Measurements from ENCODE around the gene BCOR.

DNA sequence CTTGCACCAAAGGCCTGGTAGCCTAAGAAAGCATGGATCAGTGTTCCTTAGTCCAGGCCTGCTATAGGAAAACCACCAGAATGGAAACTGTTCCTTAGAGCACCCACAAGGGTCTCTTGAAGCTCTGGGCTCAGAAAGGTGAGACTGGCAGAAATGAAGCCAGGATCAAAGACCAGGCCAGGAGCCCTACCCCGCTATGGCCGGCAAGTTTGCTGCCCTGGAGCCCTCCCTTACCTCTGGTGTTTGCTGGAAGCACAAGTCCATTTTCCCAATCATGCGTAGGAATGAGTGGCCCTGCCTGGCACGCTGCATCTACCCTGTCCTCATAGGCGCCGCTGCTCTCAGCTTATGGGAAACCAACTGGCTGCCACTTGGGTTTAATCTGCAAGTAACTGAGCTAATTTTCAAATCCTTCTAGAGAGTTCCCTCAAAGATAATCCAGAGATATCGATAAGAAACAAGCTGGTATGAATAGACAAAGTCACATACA is 37.4 kb downstream of the BCOR start:
- TF ChIP-seq, protein P1, sequence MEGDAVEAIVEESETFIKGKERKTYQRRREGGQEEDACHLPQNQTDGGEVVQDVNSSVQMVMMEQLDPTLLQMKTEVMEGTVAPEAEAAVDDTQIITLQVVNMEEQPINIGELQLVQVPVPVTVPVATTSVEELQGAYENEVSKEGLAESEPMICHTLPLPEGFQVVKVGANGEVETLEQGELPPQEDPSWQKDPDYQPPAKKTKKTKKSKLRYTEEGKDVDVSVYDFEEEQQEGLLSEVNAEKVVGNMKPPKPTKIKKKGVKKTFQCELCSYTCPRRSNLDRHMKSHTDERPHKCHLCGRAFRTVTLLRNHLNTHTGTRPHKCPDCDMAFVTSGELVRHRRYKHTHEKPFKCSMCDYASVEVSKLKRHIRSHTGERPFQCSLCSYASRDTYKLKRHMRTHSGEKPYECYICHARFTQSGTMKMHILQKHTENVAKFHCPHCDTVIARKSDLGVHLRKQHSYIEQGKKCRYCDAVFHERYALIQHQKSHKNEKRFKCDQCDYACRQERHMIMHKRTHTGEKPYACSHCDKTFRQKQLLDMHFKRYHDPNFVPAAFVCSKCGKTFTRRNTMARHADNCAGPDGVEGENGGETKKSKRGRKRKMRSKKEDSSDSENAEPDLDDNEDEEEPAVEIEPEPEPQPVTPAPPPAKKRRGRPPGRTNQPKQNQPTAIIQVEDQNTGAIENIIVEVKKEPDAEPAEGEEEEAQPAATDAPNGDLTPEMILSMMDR (IDR thresholded peaks at IDR 0.05) = no peak
- TF ChIP-seq POLR2AphosphoS5 (IDR thresholded peaks at IDR 0.05) = no peak
- no peak for TF ChIP-seq POLR2A (IDR thresholded peaks at IDR 0.05)

Measured in suprapubic skin (tissue), 4 donors.